Renal cortical epithelial cell (primary cell): ENCODE data around the gene C1orf50. TPM values are rescaled to one million over a fixed set of nuclear protein-coding genes. Genes with fewer than 3 reads are reported as not detected.
A peak's percentile ranks its signal among the peaks of the same experiment; 100 is the strongest.
"Not testable (repeated sequence)": the region's sequence is repeated elsewhere in the genome, so short reads cannot be mapped to it uniquely, and the experiment has no call there.

Experiments used
- DNase-seq: peaks from one replicate; pipeline ENCODE4 v3.0.0-alpha.2; 2011; ENCODE audit warnings: low read depth
- total RNA-seq: library from RNA; depleted of rRNA; stranded (reverse); fragments of >200 nt; gene quantifications from 2 replicates; pipeline ENCODE4 v1.2.3, GENCODE V29; 2014

C1orf50 gene
- total RNA-seq, result 6.6 and 8.2 TPM in 2 replicates

DNA sequence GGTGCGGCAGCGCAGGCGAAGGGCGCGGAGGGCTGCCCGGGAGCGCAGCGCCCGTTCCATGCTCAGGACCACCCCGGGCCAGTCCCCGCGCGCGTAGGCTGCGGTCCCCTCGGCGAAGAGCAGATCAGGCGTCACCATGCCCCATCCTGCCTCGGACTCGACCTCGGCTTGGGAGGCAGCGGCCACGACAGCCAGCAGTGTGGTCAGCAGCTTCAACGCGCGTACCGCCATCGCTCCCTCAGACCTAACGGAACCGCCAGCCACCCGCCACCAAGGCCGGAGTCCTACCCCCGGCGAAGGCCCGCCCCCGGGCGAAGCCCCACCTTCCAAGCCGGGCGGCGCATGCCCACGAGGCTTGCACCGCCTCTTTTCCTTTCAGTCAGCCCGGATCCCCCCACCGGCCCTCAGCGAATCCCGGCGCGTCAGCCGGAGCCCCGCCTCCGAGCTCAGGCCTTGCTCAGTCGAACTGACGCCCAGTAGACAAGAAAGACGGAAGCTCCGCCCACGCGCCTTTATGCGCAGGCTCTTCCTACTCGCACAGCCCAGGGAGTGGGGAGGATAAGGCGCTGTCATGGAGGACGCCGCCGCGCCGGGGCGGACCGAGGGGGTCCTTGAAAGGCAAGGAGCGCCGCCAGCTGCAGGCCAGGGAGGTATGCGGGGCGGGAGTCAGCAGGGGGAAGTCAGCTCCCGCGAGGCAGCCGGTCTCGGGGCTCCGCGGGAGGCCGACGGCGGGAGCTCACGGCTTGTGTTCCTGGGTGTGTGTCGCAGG, at the start of gene C1orf50, which contains the start of gene P3H1:
Gene C1orf50 (plus strand): TSS at position 509 of the 769 bp plus-strand sequence. CDS start 63 bp downstream, at position 572.
Gene P3H1 (minus strand): TSS at position 288 of the 769 bp plus-strand sequence. CDS start 57 bp downstream, at position 231.
- peak; percentile 97 for DNase-seq

DNA sequence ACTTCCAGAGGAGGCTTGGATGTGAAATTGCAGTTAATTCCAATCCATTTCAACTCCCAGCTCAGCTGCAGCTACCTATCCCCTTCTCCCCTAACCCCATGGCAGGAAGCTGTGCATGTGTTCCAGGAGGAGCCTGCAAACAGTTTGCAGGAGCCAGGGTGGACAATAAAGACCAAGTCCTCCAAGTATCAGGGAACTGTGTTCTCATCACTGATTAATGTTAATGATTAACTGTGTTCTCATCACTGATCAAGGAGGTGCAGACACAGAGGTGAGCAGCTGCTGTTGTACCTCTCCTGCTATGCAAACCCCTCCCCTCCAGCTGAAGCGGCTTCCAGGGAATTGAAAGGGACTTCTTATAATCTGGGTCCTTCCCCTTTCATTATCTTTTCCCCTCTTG, 46.2 kb upstream of the C1orf50 start:
- DNase-seq, result peak; percentile 63

DNA sequence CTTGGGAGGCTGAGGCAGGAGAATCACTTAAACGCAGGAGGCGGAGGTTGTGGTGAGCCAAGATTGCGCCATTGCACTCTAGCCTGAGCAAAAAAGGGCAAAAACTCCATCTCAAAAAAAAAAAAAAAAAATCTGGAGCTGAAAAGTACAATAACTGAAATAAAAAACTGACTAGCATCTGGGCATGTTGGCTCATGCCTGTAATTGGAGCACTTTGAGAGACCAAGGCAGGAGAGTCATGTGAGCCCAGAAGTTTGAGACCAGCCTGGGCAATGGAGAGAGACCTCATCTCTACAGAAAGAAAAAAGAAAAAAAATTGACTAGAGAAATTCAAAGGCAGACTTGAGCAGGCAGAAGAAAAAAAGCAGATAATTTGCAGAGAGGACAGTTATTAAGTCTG, 45.1 kb upstream of the C1orf50 start:
- DNase-seq, result no peak

DNA sequence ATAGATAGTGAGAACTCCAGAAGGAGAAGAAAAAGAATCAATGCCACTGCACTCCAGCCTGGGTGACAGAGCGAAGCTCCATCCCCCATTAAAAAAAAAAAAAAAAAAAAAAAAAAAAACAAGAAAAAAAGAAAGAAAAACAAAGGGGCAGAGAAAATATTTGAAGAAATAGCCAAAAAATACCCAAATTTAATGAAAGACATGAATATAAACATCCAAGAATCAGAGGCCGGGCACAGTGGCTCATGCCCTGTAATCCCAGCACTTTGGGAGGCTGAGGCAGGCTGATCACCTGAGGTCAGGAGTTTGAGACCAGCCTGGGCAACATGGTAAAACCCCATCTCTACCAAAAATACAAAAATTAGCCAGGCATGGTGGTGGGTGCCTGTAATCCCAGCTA, 44.6 kb upstream of the C1orf50 start:
- DNase-seq, result not testable (repeated sequence)

DNA sequence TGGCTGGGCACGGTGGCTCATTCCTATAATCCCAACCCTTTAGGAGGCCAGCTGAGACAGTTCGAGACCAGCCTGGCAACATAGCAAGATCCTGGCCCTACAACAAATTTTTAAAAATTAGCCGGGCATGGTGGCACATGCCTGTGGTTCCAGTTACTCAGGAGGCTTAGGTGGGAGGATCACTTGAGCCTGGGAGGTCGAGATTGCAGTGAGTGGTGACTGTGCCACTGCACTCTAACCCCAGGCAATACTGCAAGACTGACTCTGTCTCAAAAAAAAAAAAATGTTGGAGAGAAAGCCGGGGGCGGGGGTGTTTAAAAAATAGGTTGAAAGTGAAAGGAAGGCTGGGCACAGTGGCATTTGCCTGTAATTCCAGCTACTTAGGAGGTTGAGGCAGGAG, 43.5 kb upstream of the C1orf50 start:
- DNase-seq, result peak; percentile 27

DNA sequence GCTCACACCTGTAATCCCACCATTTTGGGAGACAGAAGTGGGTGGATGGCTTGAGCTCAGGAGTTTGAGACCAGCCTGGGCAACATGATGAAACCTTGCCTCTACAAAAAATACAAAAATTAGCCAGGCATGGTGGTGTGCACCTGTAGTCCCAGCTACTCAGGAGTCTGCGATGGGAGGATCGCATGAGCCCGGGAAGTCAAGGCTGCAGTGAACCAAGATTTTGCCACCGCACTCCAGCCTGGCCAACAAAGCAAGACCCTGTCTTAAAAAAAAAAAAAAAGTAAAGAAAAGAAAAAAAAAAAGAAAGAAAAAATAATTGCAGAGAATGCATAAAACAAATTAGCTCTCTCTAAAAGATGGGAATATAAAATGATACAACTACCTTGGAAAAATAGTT, 41.2 kb upstream of the C1orf50 start:
- not testable (repeated sequence) for DNase-seq

DNA sequence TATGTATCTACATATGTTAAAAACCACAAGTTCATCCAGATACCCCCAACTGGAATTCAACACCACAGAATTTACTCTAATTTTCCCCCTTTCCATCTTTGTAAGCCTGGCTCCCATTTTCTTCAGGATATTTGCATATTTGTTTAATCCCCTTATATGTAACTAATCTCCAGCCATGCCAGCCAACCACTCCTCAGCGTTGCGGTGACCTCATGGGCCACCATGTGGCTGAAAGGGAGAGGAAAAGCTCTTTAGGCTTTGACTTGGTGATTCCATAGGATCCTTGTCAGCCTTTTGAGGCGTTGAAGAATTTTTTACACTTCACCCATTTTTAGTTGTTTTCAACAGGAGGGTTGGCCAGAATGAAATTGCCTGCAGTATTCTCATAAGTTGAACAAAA, 37.0 kb upstream of the C1orf50 start:
- no peak for DNase-seq

DNA sequence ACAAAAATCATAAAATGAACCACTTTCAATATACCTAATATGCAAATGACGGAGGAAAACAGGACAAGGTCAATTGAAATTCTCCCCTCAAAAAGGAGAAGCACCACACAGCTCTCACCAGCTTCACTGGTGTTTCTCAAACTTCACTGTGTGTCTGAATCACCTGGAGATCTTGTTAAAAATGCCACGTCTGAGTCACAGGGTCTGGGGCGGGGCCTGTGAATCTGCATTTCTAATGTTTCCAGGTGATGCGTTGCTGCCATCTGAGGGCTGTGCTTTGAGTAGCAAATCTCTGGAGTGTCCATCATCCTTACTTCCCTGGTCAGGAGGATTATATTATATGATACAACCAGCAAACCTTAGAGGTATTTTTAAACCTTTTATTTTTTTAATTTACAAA, 36.1 kb upstream of the C1orf50 start:
- no peak for DNase-seq

DNA sequence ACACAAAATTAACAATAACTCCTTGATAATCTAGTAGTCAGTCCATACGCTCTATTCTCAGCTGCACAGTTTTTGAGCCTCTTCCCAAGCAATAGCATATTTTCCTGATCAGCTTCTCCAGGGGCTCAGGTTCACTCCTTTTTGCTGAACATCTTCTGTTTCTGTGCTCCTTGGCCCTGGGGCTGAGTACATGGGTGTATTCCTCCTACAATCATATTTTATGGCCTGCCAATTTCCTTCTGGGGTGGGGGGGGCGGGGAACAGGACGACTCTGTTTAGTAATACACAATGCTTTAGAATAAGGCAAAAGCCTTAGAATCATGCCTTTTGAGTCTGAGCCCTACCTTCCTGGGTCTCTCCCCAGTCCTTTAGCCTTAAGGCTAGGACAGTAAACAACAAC, 35.5 kb upstream of the C1orf50 start:
- DNase-seq, result no peak

DNA sequence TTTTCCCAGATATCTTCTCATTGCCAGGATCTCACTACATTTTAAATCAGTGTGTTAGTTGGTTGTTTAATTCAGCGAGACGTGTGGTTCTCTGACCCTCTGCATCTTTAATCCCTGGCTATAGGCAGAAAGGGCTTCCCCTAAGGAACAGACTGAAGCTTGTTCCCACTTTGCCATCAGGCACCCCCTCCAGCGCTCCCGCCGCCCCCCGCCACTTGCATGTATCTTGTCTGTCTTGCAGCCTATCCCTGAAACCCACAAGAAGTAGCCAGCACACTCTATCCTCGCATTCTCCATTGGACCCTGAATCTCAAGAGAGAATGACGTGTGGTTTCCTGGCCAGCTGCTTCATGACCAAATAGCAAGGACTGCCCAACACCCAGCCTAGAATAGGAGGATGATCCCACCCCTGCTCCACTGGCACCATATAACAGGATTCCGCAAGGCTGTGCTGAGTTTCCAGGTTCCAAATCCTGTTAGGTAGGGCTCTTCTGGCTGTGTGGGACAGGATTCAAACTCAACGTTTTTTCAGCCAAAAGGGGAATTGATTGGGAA, 34.8 kb upstream of the C1orf50 start:
- DNase-seq, result no peak

DNA sequence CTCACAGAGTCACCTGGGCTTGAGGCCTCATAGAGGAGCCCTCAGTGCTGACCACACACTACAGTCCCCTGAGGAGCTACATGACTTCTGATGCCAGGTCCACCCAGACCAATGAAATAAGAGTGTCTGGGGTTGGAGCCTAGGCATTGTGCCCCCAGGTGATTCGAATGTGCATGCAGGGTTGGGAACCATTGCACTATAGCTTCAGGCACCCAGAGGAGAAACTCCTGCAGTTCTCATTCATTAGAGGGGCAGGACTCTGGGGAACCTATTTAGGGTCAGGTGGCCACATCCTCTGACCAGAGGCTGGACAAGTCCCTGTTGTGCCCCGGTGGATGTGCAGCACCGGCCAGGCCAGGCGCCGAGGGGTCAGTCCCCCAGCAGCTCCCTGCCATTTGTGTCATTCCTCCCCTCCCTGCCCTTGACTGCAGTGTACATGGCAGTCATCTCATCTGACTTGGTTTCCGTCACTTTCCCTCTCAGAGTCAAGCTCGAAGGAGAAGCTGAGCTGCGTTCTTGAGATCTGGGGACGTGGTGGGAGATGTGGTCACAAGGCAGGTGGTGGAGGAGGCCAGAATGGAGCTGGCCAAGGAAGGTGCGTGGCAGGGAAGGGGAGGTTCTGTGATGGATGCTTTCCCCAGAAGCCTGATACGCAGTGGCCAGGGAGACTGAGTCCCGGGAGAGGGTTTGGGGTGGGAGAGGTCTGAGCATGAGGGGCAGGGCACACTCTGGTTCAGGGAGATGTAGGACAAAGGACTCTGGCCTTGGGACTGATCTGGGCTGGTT, 33.4 kb upstream of the C1orf50 start:
- DNase-seq, result no peak

DNA sequence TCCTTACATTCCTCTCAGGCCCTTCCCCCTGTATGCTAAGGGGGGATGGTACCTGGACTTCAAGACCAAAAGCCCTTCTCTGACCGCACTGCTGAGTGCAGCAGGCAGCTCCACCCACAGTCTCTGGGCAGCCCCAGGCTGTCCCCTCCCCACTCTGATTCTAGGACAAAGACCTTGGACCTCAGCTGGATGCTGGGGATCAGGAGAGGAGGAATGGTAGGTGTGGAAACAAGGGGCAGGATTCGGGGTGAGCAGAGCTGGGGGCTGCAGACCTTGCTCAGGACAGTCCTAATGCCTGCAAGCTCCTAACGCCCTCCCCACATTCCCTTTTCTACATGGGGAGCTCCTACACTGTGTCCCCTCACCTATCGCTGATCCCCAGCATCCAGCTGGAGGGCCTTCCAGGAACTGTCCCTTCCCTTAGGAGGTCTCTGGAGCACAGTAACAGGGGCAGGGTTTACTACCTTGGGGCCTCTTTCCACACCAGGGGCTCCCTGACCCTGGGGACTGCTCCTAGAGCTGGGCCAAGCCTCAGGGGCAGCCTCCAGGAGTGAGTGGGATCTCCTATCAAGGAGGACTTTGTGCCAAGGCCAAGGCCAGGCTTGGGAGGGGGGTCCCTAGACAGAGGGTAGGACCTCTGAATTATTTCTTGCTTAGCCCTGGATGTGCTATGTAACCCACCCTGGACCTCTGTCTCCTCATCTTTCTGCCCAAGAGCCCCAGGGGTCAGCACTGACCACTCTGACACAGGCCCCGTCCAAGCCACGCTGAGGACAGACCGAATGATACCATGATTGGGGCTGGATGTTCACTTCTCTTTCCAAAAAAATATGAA, 32.6 kb upstream of the C1orf50 start:
- no peak for DNase-seq

DNA sequence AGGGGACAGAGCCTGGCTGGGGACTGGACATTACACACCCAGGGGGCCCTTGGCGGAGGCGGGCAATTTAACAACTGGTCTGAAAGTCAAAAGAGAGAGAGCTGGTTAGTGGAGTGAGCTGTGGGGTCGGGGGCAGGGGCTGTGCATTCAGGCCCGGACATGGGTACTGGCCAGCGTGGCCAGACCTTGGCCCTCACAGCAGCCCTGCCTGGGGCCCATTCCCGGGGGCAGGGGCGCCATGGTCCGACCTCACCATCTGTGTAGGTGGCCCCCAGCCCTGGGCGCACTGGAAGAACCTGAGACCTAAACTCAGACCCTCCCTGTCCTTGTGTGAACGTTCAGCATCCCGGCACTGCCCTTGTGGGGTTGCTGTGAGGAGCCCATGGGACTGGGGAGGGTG, 32.0 kb upstream of the C1orf50 start:
- no peak for DNase-seq

DNA sequence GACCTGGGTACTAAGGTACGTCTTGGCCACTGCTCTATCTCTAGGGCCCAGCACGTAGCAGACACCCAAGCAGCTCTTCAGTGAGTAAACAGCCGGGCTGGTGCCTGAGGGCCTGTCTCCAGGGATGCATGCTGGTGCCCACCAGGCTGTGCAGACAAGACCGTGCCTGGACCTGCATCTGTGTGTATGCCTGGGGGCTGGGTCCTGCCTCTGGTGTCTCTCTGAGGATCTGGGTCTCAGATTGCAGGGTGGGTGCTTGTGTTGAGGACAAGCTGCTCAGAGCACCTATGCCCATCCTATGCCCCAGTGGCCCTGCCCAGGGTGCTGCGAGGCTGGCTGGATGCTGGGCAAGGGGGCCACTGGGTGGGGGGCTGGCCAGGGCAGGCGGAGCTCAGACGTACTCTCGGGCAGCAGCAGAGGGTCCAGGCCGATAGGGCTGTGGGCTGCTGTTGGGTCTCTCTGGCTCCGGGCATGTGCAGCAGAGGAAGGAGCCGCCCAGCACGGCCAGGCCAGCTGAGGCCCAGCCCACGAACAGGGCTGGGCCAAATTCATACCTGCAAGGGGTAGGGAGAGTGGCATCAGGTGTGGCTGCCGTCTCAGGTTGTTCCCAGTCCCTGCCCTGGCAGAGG, 31.5 kb upstream of the C1orf50 start:
- no peak for DNase-seq

DNA sequence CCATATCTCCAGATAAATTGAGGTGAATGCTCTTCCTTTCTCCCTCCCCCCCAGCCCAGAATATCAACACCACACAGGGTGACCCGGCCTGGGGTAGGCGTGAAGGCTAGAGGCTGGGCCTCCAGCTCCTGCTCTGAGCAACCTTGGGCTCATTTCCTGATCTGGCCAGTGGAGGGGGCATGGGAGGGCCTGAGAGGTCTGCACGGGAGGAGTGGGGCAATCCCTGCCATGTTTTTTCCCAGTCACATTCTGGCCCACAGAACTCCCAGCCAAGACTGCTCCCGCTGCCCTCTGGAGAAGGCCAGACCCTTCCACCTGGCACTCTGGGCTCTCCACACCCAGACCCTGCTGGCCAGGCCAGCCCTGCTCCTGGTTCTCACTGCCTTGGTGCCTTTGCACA, 30.9 kb upstream of the C1orf50 start:
- DNase-seq, result no peak

DNA sequence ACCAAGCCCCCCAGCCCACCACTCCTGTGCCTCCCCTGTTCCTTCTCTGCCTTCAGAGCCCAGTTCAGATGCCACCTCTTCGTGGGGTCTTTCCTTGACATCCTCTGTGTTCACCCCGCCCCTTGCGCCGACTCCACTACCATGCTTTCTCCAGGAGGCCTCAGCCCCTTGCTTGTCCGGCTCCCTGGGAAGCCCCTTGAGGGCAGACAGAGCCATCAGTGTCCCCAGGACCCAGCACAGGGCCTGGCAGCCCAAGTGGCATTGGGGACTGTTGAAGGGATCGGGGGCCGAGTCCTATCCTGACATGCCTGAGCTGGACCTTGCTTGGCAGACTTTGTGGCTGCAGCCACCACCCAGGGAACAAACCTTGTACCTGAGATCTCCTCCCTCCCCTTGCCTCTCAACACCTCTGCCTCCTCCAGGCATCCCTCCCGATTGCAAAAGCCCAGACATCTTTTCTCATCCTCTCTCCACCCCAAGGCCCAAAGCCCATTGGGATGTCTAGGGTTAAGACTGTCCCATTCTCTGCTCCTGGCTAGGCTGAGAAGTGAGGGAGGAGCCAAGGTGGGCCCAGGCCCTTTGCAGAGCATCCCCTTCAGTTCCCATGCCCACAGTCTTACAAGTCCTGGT, 30.4 kb upstream of the C1orf50 start:
- no peak for DNase-seq

DNA sequence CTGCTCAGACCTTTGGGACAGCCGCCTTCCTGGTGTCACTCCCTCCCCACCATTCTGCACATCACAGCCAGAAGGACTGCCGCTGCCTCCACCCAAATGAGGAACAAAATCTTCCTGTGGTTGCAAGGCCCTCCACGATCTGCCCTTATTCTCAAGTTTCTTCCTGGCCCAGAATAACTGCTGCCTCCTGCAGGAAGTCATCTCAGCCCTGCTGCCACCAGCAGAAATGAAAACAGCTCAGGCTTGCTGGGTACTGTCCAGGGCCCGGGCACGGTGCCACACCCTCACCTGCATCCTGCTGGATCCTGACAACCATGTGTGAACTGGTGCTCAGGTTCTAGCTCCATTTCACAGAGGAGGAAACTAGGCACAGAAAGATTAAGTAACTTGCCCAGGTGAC, 29.8 kb upstream of the C1orf50 start:
- DNase-seq, result no peak

DNA sequence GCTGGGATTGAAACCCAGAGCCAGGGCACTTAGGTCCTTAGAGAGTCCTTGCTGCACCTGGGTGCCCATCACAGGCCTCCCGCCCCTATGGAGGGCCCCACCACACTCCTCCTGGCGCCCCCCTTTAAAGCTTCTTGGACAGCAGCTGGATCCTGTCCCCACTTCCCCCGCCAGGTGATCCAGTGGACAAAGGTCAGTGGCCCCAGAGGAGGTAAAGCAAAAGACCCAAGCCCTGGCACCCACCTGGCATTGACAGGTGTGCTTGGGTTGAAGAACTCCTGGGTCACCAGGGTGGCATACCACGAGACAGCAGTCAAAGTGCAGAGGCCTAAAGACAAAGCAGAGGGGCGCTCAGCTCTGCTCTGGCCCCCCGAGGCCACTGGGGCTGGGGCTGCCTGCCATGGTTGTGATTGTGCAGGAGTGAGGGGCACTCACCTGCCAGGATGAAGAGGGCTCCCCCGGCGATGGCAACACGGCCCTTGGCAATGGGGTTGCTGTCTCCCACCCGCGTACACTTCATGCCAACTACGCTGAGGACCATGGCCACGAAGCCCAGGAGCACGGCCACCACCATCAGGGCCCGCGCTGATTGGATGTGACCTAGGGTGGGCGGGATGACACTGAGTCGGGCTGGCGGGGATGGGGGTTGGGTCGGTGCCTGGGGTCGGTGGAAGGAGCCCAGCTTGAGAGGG, 28.9 kb upstream of the C1orf50 start:
- DNase-seq, result no peak

DNA sequence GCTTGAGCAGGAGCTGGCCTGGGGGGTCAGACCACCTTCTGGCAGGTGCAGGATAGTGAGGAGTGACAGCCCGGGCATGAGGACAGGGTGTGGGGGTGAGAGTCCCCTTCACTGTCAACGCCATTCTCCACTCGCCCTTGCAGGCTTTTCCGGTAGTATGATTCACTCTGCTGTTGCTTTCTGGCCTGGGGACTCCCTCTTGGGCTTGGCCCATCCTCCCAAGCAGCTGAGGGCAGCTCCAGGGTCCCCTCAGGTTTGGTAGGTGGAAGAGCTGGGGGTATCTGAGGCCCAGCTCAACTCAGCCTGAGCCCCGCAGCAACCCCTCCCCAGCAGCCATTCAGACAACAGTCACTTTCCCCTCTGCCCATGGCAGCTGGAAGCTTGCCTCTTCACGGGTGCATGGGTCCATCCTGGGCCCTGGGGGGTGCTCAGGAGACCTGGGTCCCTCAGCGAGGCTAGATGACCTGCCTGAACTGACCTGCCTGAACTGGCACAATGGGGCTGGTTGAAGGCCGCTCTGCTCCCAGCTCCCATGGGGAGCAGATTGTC, 28.3 kb upstream of the C1orf50 start:
- no peak for DNase-seq
